Non-pigmented ciliary epithelial cell (primary cell): ENCODE measurements around the gene NEMP2.

Experiments used
- DNase-seq: peaks from one replicate; pipeline ENCODE4 v3.0.0-alpha.2; 2010; ENCODE audit warnings: low read depth

The NEMP2 gene

DNA sequence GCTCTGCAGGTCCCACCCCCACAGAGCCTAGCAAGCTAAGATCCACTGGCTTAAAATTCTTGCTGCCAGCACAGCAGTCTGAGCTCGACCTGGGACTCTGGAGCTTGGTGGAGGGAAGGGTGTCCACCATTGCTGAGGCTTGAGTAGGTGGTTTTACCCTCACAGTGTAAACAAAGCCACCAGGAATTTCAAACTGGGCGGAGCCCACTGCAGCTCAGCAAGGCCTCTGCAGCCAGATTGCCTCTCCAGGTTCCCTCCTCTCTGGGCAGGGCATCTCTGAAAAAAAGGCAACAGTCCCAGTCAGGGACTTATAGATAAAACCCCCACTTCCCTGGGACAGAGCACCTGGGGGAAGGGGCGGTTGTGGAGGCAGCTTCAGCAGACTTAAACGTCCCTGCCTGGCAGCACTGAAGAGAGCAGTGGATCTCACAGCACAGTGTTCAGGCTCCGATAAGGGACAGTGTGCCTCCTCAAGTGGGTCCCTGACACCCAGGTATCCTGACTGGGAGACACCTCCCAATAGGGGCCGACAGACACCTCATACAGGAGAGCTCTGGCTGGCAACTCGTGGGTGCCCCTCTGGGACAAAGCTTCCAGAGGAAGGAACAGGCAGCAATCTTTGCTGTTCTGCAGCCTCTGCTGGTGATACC lies 20.0 kb upstream of the NEMP2 start:
- DNase-seq = no peak

DNA sequence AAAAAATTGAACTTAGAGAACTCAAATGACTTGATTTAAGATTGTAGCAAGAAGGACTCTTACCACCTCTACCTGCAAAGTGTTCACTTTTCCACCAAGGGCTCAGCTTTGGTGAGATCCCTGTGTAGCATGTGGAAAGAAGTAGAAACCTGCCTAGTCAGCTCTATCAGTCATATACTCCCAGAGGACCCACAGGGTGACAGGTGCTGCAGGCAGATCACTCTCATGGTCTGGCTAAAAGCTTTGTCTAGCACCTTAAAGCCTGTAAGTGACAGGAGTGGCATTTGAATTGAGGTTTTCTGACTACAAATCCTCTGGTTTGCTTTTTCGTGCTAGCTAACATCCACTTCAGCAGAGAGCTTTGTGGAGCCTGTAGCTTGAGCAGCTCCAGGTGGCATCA lies 18.7 kb upstream of the NEMP2 start:
- no peak for DNase-seq

DNA sequence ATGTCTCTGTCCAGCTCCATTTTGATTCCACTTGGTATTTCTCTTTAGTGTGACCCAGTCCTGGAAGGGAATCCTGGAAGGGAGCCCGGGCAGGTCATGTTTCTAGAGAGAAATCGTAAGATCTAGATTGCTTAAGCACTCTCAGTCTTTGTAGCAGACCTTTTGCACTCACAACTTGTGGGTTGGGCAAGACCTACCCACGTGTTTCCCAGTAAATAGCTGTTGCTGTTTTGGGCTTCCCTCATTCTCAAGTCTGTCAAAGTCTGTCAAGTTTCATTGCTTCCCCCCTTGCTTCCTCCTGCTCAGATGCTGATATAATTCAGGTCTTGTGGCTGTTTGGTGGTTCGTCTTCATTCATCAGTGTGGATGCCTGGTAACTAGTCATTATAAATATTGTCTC lies 17.4 kb upstream of the NEMP2 start:
- DNase-seq = no peak

DNA sequence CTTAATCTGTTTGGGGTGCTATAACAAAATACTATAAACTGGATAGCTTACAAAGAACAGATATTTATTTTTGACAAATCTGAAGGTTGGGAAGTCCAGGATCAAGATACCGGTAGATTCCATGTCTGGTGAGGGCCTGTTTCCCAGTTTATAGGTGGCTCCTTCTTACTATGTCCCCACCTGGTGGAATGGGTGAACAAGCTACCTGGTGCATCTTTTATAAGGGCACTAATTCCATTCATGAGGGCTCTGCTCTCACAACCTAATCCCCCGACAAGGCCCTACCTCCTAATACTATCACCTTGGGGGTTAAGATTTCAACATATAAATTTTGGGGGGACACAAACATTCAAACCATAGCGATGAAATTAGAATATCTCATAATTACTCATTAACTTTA lies 15.6 kb upstream of the NEMP2 start:
- no peak for DNase-seq

DNA sequence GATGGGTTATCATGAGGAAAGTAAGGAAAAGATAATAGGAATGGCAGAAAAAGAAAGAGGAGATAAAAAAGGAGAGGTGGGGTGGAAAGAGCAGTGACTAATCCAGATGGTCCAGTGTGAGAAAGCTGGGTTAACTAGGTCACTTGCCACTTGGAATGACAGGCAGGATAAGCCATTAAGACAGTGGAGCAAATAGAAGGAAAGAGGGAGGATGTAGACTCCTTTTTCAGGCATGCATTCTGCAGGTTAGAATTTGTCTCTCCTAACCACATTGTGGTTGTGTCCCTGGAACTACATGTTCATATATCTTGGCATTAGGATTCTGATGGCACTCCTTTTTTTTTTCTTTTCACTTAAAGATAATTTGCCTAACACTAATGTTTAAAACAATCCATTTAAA lies 13.4 kb upstream of the NEMP2 start:
- no peak for DNase-seq

DNA sequence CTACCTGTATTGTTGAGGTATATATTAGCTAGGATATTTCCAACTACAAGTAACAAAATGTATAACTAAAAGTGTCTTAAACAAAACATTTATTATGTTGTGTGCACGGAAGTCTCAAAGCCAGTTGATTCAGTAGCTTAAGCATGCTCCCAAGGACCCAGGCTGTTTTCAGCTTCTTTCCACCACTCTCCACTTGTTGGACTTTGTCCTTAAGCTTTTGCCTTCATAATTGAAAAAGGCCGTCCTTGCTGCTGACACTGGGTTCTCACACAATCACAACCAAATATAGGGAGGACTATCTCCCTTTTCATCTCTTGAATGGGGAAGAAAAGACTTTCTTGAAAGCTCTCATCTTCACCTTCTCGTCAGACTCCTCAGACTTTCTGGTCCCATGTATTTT lies 12.2 kb upstream of the NEMP2 start:
- no peak for DNase-seq

DNA sequence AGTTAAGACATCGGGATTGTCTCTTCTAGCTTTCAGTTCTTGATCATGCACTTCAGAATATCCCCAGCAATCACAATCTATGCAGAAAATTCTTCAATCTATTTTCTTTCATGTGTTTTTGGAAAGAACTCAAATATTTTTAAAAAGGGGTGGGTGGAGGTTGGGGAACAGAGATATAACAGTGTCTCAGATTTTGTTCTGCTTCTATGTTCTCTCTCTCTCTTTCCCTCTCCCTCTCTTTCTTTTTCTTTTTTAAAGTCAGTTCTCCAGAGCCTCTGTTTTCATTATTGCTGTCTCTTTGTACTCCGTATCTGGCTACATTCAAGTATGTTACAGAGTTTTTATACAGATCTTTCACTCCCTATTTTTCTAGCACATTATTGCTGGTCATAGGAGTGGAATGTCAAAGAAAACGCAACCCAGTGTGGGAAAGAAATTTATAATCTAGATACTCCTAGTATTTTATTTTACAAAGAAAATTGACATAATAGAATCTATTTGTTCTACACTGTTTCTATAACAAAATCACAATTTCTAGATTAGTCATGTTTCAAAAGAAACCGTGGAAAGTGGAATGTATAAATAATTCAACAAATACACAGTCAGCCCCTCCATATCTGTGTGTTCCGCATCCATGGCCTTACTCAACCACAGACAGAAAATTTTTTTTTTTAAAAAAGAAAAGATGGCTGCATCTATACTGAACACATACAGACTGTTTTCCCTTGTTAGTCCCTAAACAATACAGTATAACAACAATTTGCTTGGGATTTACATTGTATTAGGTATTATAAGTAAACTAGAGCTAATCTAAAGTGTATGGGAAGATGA lies 11.2 kb upstream of the NEMP2 start:
- DNase-seq = no peak

DNA sequence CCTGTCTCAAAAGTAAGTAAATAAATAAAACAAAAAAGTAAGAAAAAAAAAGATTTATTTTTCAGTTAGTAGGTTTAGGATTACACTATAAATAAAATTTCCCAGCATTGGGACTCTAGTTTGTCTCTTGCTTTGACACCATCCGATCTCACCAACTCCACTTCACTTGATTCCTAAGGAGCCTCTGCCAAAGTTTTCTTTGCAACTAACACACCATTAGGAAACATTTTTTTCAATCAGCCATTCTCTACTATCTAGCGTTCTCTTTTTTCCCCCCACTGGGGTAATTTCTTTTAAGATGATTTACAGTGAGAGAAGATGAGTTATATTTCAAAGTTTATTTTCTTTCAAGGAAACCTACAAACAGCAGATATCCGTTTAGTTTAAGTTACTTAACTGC lies 10.6 kb upstream of the NEMP2 start:
- no peak for DNase-seq

DNA sequence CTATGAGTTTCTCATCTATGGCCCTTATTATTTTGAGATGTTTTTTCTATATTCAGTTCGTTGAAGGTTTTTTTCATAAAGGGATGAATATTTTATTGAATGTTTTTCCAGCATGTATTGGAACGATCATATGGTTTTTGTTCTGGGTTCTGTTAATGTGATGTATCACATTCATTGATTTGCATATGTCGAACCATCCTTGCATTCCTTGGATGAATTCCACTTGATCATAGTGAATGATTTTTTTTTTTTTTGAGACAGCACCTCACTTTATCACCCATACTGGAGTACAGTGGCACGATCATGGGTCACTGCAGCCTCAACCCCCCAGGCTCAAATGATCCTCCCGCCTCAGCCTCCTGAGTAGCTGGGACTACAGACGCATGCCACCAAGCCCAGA lies 5.5 kb upstream of the NEMP2 start:
- DNase-seq = no peak

DNA sequence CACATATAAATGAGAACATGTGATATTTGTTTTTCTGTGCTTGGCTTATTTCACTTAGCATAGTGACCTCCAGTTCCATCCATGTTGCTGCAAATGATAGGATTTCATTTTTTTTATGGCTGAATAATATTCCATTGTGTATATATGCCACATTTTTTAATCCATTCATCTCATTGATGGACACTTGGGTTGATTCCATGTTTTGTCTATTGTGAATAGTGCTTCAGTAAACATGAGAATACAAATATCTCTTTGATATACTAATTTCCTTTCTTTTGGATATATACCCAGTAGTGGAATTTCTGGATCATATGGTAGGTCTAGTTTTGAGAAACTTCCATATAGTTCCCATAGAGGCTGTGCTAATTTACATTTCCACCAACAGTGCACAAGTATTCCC lies 3.7 kb upstream of the NEMP2 start:
- DNase-seq = no peak

DNA sequence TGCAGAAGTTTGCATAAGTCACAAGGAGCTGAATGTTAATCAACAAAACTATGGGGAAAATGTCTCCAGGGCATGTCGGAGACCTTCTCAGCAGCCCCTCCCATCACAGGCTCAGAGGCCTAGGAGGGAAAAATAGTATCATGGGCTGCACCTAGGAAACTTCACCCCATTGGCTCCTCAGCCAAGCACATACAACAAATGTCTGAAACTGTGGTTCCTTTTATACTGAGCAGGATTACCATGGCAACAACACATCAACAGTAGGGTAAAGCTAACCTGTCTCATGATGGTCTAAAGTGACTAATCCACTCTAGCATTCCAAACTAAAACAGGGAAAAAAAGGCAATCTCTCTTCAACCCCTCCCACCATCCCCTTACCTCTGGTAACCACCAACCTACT lies 3.2 kb upstream of the NEMP2 start:
- DNase-seq = no peak

DNA sequence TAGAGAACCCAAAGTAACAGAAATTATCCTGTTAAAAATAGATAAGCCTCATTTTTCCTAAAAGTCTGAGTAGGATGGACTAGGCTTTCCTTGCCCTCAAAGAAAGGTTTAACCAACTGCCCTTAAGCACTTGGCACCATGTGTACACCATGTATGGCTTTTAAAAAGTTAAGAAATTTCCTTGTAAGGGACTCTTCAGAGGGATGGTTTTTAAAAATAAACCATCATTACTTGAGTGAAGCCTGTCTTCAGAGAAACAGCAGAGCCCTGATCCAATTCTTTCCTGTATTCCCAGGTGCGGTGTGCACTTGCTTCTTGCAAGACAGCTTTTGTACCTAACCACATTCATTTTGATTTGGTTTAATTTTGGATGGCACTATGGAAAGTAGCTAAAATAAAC lies 1.1 kb upstream of the NEMP2 start:
- no peak for DNase-seq

DNA sequence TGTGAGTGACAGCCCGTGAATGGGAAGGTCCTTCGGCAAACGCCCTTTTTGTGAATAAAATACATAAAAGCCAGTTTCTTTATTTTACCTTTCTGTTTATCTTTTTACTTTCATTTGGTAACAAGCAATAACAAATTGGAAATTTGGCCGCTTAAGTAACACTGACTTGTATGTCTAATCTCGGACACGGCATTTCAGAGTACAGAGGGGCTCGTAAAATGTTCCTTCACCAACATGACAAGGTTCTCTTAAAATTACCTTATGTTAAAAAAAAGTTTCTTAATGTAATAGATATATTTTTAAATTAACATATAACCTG lies 558 bp upstream of the NEMP2 start:
- no peak for DNase-seq

DNA sequence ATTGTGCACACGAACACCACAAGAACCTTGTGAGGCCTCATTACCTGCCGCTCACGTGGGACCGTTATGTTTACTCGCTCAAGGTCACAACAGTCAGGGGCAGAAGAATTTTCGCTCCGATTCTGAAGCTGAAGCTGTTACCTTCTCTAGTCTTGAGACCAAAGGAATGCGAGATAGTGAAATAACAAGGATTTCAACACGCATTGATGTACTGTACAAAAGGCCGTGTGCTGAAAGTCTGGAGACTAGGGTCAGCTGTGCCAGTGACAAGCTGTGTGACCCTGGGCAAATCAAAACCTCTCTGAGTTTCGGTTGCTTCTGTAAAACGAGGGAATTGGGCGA lies 583 bp downstream of the NEMP2 start:
- no peak for DNase-seq

DNA sequence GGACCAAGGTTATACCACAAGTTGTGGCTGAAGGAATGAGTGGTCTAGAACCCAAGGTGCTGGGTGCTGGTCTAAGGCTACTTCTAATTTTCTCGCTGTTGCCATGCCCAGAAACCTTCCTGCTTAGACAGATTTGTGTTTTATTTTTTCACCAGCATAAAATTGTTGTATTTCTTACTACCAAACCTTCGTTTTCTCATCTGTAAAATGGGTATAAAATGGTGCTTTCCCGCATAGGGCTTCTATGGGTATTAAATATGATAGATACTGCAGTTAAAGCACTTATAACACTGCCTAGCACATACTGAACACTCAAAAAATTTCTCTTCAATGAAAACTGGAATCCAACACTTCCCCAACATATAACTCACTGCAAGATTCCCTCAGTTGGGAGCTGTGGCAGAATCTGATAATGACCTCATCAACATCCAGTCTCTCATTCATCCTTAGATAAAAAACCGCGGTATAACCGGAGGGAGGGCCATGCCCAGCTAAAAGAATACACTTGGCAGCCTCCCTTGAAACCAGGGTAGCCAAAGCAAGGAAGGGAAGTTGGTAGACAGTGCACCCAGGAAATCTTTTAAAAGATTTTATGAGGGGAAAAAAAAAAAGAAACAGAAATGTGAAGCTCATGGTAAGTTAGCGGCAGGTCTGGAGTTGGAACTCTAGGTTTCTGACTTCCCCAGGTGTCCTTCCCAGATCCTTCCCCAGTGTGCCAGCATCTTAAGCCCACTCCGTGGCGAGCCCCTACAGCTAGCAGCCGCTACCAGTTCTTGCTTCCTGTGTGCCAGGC lies 1.2 kb downstream of the NEMP2 start:
- no peak for DNase-seq

DNA sequence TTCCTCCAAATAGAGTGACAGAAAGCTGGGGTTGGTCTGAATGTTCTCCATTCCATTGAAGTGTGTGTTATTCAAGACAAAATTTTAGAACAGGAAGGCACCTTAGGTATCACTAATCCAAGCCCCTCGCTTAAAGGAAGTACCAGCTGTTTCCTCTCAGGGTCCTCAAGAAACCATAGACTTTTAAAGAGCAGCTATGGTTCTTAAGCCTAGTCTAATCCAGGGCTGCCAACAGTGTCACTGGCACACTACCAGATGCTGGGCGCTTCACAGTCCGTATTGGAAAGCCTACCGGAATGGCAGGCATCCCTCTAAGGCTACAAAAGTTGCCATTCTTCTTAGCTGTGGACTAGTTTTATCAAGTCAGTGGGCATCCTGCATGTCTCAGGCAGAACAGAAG lies 1.9 kb downstream of the NEMP2 start:
- DNase-seq = no peak

DNA sequence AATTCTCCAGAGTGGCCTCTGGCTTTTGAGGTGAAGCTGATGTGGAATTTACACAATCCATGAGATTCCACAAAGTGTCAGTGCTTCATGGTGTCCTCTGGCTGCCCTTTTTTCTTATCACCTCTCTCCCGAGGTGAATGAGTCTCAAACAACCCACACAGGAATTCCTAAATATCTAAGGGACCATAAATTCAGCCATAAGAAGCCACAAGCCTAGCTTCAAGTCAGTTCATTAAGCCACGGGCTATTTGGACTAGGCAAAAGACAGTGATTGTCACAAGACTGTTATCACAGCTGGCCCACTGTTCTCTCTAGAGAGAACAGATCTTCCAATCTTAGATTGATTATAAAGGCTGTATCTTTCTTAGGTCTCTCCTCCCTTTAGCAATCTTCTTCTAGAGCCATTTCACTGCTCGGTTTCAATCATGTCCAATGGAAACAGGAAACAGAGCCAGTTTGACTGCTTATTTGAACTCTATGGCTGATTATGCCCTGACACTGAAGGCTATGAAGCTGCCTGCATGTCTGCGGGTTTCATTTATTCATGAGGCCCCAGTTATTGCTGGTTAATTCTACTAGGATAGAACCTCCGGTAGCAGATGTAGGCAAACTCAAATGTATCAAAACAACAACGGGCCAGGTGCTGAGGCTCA lies 4.1 kb downstream of the NEMP2 start:
- DNase-seq = no peak

DNA sequence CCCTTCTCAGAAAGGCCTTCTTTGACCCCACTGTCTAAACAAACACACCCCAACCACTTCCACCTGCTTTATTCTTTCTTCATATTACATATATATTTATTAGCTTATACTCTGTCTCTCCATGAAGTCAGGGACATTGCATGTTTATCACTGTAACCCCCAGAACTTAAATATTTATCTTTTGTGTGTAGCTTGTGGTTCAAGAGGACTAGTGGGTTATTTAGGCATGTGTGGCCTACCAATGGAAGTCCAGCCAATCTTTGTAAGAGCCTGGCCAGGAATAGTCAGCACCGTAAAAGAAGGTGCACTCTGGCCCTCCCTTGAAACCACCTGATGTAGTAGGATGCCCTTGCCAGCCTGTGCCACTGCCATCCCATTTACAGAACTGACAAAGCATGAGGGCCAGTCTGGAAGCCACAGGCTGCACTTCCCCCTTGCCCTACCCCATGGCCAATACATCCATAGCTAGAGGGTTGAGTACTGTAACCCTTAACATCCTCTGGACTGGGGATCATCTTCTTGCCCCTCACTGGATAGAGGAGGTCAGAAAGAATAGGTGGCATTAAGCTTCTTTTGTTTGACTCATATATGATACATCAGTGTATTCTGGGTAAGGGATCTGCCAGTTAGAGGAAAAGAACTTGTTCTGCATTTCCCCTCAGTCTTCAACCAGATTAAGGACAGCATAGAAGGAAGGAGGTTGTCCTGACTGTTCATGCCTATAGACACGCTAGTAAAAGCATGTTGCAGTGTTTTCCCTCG lies 4.9 kb downstream of the NEMP2 start:
- DNase-seq = no peak

DNA sequence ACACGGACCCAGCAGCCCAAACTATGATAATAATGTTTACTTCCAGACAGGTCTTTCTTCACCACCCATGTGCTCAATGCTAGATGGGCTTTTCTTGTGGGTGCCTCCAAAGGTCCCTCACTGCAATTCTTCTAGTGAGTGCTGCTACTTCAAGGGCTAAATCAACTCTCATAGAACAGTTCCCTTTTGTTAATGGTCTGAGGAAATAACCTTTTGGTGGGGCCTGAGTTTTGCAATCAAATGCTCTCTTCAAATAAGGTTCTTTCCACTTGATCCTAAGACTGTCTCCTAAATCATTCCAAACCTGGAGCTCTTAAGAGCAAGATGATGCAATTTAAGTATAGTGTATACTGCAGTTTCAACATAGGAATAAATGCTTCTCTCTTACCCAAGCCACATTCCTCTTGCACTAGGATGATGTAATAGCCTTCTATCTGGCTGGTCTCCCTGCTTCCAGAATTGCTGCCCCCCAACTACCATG lies 6.0 kb downstream of the NEMP2 start:
- no peak for DNase-seq

DNA sequence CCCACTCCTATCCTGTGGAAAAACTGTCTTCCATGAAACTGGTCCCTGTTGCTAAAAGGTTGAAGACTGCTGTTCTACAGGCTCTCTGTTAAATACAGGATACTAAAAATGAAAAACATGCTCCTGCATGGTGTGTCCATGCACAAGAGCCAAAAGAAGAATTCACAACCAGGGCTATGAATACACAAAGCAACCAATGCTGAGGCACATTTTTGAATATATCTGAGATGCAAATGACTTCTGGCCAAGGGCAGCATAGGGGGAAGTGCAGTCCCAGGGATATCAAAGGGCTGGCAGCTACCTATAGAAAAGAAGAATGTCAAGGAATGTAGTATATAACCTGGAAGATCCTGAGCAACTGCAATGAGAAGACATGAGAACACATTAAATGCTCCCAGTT lies 6.6 kb downstream of the NEMP2 start:
- no peak for DNase-seq

DNA sequence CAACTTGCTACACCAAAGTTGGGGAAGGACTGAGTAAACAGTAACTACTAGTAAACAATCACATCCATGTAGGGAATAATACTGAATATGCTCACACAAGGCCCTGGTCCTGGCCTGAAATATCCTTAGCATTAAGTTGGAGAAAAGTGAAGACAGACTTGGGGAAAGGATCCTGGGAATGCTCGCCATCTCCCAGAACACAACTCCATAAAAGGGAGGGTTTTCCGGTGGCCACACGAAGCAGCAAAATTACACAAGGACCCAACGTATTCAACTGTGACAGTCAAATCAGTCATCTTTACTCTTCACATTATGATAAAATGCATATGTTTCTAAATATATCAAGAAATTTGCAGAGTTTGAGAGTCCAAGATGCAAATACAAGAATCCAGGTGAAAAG lies 7.3 kb downstream of the NEMP2 start:
- DNase-seq = no peak

DNA sequence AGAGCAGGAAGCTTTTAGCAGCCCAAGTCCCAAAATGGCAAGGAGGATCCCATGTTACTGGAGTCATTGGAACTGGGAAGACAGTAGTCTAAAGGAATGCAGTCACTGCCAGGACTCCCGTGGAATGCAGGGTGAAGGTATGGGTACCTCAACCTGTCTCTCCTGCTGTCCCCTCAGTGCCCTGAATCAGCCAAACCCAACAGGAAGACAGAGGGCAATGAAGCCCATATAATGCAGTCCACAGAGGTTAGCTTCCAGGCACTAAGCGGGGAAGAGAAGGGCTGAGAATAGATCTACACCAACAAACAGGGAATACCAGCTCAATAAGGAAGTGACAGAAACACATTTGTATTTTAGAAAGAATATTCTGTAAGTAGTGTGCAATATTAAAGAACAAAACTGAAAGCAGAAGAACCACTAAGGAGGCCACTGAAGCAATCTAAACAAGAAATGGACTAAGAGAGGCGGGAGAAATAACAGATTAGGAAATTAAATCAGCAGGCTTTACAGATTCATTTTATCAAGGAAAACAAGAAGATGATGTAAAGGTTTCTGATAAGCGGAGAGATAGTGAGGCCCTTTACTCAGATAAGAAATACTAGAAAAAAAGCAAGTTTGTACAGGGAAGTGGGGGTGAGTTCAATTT lies 8.3 kb downstream of the NEMP2 start:
- no peak for DNase-seq
